Measurements from ENCODE around the gene IHH. TPM values are rescaled to one million over a fixed set of nuclear protein-coding genes. Genes with fewer than 3 reads are reported as not detected.

Gene IHH
- total RNA-seq, 1 experiment from 2014 or later, result not detected

GRCh38 chr2:219104107-219105035, 43.6 kb upstream of the IHH start:
- no peaks in the 10 kb centered on the region for H3K23me2 ChIP-seq (ENCODE audit: insufficient read length, low read depth, low read length, poor library complexity, severe bottlenecking)
- no peak overlapping the region for H4K5ac ChIP-seq (ENCODE audit: insufficient read length, low read depth, low read length)
- no peak overlapping the region for H3K4ac ChIP-seq (ENCODE audit: low read depth, low read length)
- no peak overlapping the region for H3K4me2 ChIP-seq (ENCODE audit: insufficient read depth, insufficient read length, low read length)
- Mint-ChIP-seq H3K36me3 (ENCODE audit: insufficient read depth in 1 of 3, low read depth in 3 of 3) (0 out of 7 replicates have a peak, but pooled peaks cover 0 to 2% (median 0%) of the 10 kb centered on the region in 3 experiments), H3K9me3 (no peaks in the 10 kb centered on the region), H3K4me1 (peaks cover 3 to 6% of the 10 kb centered on the region in 2 experiments), H3K4me3 (no peak overlapping the region), H3K27me3 (ENCODE audit: low read depth) (peaks cover 2% of the 10 kb centered on the region; the same call in 1 of the 2 replicates), H3K27ac (no peak overlapping the region; a peak in 1 of 7 replicates)
- no peaks in the 10 kb centered on the region for H3K4me1 ChIP-seq (ENCODE audit: insufficient read depth, low read length)
- no peak overlapping the region for H3K18ac ChIP-seq (ENCODE audit: insufficient read length, low read depth, low read length)
- H3K14ac ChIP-seq (ENCODE audit: insufficient read depth, low read length), result no peak overlapping the region
- no peaks in the 10 kb centered on the region for H3K79me1 ChIP-seq (ENCODE audit: insufficient read depth, low read depth, low read length, poor library complexity, severe bottlenecking)
- H2BK5ac ChIP-seq (ENCODE audit: insufficient read length, low read length), result no peak overlapping the region
- no peak overlapping the region for H4K91ac ChIP-seq (ENCODE audit: insufficient read length, low read depth, low read length)
- no peak overlapping the region for H2AFZ ChIP-seq (ENCODE audit: low read length)
- H2BK20ac ChIP-seq (ENCODE audit: low read depth, low read length, poor library complexity, severe bottlenecking), result no peak overlapping the region
- no peaks in the 10 kb centered on the region for H3K27me3 ChIP-seq (ENCODE audit: insufficient read depth, low read length)
- H3K27ac ChIP-seq (ENCODE audit: insufficient read length, low read depth, low read length), result no peak overlapping the region
- H3K9ac ChIP-seq (ENCODE audit: extremely low read depth, insufficient read length, low read length), result no peak overlapping the region
- H3K79me2 ChIP-seq (ENCODE audit: insufficient read depth, low read length), result no peaks in the 10 kb centered on the region
- no peak overlapping the region for H3K56ac ChIP-seq (ENCODE audit: insufficient read length, low read depth, low read length)
- H2BK15ac ChIP-seq (ENCODE audit: low read depth, low read length), result no peak overlapping the region
- peak; percentile 64 for DNase-seq
- no peak overlapping the region for H3K23ac ChIP-seq (ENCODE audit: insufficient read length, low read depth, low read length)
- H2BK120ac ChIP-seq (ENCODE audit: low read depth, low read length, poor library complexity, severe bottlenecking), result no peak overlapping the region
- H4K20me1 ChIP-seq (ENCODE audit: control insufficient read depth, insufficient read depth, insufficient read length), result no peaks in the 10 kb centered on the region
- TF ChIP-seq CTCF (conservative IDR thresholded peaks at IDR 0.05), result peak; percentile 88
- H2BK12ac ChIP-seq (ENCODE audit: insufficient read length, low read depth, low read length), result no peak overlapping the region
- H3T11ph ChIP-seq (ENCODE audit: low read length), result no peak overlapping the region
- WGBS (ENCODE audit: extremely low coverage, insufficient read length, low lambda C conversion rate), result no CpG with 5 or more reads among the region's 4 CpGs
- H2AK5ac ChIP-seq (ENCODE audit: insufficient read length, low read length), result no peak overlapping the region
- H4K8ac ChIP-seq (replicated peaks; ENCODE audit: insufficient read length, low read depth, low read length), result no peak overlapping the region
- no peaks in the 10 kb centered on the region for H3K9me3 ChIP-seq (ENCODE audit: control insufficient read depth, low read depth, low read length)
